SW480 (cell line): ENCODE measurements around the gene COL4A2.
"Not testable (repeated sequence)": the region's sequence is repeated elsewhere in the genome, so short reads cannot be mapped to it uniquely, and the experiment has no call there.

ENCODE experiments used
- DNase-seq: peaks from one replicate; pipeline ENCODE4 v3.0.0-alpha.2; 2016; ENCODE audit warnings: low spot score

COL4A2 gene

GRCh38 chr13:110307767-110308655 is 927 bp downstream of the COL4A2 start:
- no peak for DNase-seq

- DNase-seq, result no peak
These were observed 1.7 kb downstream of the COL4A2 start for GRCh38 chr13:110308656-110309359.

GRCh38 chr13:110309661-110310524 is 2.8 kb downstream of the COL4A2 start:
- no peak for DNase-seq

- DNase-seq, result no peak
These were observed 3.7 kb downstream of the COL4A2 start for GRCh38 chr13:110310541-110311442.

- no peak for DNase-seq
These were observed 4.6 kb downstream of the COL4A2 start for GRCh38 chr13:110311443-110312338.

GRCh38 chr13:110312339-110313031 is 5.4 kb downstream of the COL4A2 start:
- DNase-seq, result peak; percentile 11

- not testable (repeated sequence) for DNase-seq
These were observed 6.2 kb downstream of the COL4A2 start for GRCh38 chr13:110313261-110313660.

GRCh38 chr13:110313733-110314132 is 6.6 kb downstream of the COL4A2 start:
- DNase-seq, result not testable (repeated sequence)

- no peak for DNase-seq
These were observed 7.6 kb downstream of the COL4A2 start for GRCh38 chr13:110314516-110315245.

GRCh38 chr13:110316196-110316595 is 9.1 kb downstream of the COL4A2 start:
- no peak for DNase-seq

GRCh38 chr13:110317093-110317492 is 10.0 kb downstream of the COL4A2 start:
- DNase-seq, result no peak

- DNase-seq, result no peak
These were observed 10.6 kb downstream of the COL4A2 start for GRCh38 chr13:110317496-110318195.

- no peak for DNase-seq
These were observed 11.8 kb downstream of the COL4A2 start for GRCh38 chr13:110318920-110319319.

- DNase-seq, result no peak
These were observed 12.3 kb downstream of the COL4A2 start for GRCh38 chr13:110319397-110319773.

GRCh38 chr13:110319774-110320509 is 12.9 kb downstream of the COL4A2 start:
- peak; percentile 89 for DNase-seq

GRCh38 chr13:110320645-110321044 is 13.6 kb downstream of the COL4A2 start:
- no peak for DNase-seq

- not testable (repeated sequence) for DNase-seq
These were observed 14.5 kb downstream of the COL4A2 start for GRCh38 chr13:110321573-110321972.
